Urinary bladder (tissue), 4 donors: ENCODE measurements around the gene SDC3. TPM values are rescaled to one million over a fixed set of nuclear protein-coding genes. Genes with fewer than 3 reads are reported as not detected.
"Not testable (repeated sequence)": the region's sequence is repeated elsewhere in the genome, so short reads cannot be mapped to it uniquely, and the experiment has no call there.

ENCODE experiments used
- DNase-seq: peaks from one replicate; pipeline ENCODE4 v3.0.0-alpha.2; 2015; ENCODE audit errors: extremely low spot score
- H3K27ac ChIP-seq: one replicate; pipeline ENCODE4 v1.5.1; 2013; ENCODE audit warnings: low read depth, mild to moderate bottlenecking, moderate library complexity
- H3K36me3 ChIP-seq: one replicate; pipeline ENCODE4 v1.6.1; 2013; ENCODE audit warnings: mild to moderate bottlenecking, moderate library complexity; ENCODE audit not compliant: insufficient read depth
- H3K4me1 ChIP-seq: one replicate; pipeline ENCODE4 v1.6.1; 2013; ENCODE audit warnings: mild to moderate bottlenecking, moderate library complexity; ENCODE audit not compliant: insufficient read depth
- H3K4me3 ChIP-seq: one replicate; pipeline ENCODE4 v1.5.1; 2013; ENCODE audit warnings: low read depth, low read length
- WGBS: extraction: QIAGEN DNeasy Blood & Tissue Kit; methylation state at CpG from one replicate; pipeline ENCODE4 v1.1.7; 2013; 5-methylcytosine and 5-hydroxymethylcytosine counted together
- polyA plus RNA-seq: library from polyadenylated mRNA; stranded (reverse); fragments of 200-250 nt; gene quantifications from one replicate; pipeline ENCODE4 v1.2.3, GENCODE V29; 2013
- total RNA-seq: library from RNA; depleted of rRNA; stranded (reverse); fragments of >200 nt; gene quantifications from one replicate; pipeline ENCODE4 v1.2.3, GENCODE V29; 2014
- donor health status: healthy with polysubstance abuse.
- donor health status: healthy.

The SDC3 gene
- total and polyA plus RNA-seq, 2 donors, result 32.4 to 107 TPM

DNA sequence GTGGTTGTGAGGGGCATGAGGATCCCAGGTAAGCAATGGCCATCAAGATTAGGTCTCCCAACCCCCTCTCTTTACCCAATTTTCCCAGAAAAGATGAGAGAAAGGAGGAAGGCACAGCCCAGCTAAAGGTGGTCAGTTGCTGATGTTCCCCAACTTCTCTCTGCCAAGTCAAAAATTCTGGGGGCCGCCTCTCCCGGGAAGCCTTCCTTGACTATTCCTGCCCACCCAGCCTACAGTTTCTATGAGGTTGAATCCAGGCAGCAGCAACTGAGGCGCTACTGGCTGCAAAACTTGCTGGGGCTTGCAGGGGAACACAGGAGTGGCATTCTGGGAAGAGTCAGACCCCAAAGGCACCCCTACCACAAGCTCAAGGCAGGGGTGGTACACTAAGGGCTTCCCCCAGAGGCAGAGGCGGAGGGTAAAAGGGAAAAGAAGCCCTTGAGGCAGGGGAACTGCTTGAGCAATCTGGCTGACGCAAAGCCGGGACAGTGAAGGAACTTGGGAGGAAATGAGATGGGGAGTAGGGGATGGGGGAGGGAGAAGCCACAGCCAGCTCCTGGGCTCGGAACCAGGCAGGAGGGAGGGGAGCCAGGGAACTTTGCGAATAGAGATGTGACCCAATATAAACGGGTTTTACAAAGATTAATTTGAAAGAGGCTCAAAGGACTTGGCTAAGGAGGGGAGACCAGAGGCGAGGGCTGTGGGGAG lies 31.2 kb downstream of the SDC3 start:
- 30% methylated on average over 10 of the region's 10 CpGs for WGBS
- Histone ChIP-seq H3K4me1 (no peaks in the 10 kb centered on the region), H3K4me3 (no peak overlapping the region), H3K27ac (peak overlapping the region; percentile 57), H3K36me3 (peaks cover 3% of the 10 kb centered on the region)
- DNase-seq, result no peak

DNA sequence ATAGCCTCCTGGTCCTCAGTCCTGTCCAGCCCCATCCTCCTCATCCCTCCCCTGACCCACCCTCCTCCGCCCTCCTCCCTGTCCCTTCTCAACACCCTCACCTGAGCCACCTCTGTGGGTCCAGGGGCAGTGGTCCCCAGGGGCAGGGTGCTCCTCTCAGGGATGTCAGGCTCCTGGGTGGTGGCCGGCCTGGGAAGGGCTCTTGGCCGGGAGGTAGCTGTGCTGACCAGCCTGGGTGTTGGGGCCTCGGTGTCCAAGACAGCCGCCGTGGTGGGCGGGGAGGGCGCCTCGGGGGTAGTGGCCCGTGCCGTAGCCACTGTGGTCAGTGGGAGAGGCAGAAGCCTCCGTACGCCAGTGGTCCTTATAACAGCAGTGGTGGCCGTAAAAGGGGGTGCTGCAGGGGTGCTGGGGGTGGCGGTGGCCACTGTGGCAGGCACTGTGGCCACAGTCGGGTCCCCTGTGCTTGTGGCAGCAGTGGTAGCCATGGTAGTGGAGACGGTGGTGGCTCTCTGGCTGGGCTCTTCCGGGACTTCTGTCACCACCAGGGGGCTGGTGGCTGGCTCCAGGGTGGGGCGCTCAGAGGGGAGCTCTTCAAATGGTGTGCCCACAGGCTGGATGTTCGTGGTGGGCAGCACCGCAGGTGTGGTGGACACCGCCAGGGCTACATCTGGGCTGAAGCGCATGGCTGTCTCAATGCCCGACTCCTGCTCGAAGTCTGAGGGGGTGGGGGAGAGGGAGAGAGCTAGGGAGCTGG lies 31.9 kb downstream of the SDC3 start:
- Histone ChIP-seq H3K4me3 (no peak overlapping the region), H3K4me1 (no peaks in the 10 kb centered on the region), H3K27ac (peak overlapping the region; percentile 54), H3K36me3 (peaks cover 3% of the 10 kb centered on the region)
- DNase-seq, result no peak
- WGBS, result 92% methylated on average over 25 of the region's 25 CpGs

DNA sequence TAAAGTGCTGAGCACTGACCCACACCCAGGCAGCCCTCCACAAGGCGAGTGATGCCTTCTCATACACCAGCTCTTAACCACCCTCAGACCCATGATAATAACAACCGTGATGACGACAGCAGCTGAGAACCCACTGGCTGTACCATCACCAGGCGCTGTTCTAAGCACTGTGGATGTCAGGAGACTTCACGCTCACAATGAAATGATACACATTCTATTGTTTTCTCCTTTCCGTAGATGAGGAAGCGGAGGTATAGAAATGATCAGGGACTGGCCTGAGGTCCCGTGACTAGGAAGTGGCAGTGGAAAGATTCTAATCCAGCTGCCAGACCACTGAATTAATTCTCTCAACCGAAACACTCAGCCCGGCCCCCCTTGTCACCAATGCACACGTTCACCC lies 32.6 kb downstream of the SDC3 start:
- 91% methylated on average over 11 of the region's 11 CpGs for WGBS
- Histone ChIP-seq H3K4me1 (no peaks in the 10 kb centered on the region), H3K4me3 (no peak overlapping the region), H3K36me3 (peaks cover 3% of the 10 kb centered on the region), H3K27ac (no peak overlapping the region)
- no peak for DNase-seq

DNA sequence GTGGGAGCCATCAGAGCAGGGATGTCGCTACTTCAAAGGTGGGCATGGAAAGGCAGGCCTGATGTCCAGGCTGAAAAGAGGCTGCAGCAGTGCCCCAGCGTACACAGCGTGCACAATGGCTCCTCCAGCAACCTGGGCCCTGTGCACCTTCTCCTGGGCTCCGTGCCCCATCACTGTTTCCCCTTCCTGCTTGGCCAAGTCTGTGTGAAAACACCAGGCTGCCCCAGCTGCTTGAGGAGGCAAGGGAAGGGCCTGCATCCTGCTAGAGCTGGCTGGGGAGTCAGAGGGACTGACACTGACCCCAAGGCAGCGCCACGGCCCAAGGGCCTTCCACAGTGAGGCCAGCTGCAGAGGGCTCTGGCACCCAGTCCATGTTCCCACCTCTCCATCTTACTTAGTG lies 33.4 kb downstream of the SDC3 start:
- no peaks in the 10 kb centered on the region for H3K4me1 ChIP-seq
- no peak overlapping the region for H3K27ac ChIP-seq
- WGBS, result 88% methylated on average over 6 of the region's 6 CpGs
- peaks cover 3% of the 10 kb centered on the region for H3K36me3 ChIP-seq
- no peak overlapping the region for H3K4me3 ChIP-seq
- no peak for DNase-seq

DNA sequence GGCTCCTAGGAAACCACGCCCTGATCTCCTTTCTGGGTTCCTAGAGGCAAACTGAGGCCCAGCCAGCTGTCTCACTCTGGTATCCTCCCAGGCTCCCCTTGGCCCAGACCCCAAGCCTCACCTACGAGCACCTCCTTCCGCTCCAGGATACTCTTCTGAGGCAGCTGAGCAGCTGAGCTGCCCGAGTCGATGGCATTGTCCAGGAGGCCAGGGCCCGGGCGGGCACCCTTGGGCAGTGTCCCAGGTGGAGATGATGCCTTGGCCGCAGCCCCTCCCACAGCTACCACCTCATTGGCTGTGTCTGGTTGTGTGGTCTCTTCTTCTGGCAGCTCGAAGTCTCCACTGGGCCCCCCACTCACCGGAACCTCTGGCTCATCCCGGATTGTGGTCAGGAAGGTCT lies 34.4 kb downstream of the SDC3 start:
- H3K36me3 ChIP-seq, result peaks cover 3% of the 10 kb centered on the region
- H3K27ac ChIP-seq, result no peak overlapping the region
- no peak overlapping the region for H3K4me3 ChIP-seq
- 98% methylated on average over 11 of the region's 11 CpGs for WGBS
- no peak for DNase-seq
- no peaks in the 10 kb centered on the region for H3K4me1 ChIP-seq

DNA sequence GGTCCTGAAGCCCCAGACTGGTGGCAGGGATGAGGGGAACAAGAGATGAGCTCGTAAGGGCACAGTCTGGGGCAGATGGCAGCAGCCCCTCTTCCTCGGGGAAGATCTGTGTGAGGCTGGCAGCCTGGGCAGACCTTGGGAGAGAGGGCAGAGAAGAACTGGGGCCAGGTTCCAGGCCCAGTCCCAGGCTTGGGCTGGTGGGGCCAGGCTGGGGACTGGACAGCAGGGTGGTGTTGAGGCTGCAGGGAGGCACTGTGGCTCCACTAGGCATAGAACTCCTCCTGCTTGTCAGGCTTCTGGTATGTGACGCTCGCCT lies 35.7 kb downstream of the SDC3 start:
- DNase-seq, result no peak
- 98% methylated on average over 4 of the region's 4 CpGs for WGBS
- H3K36me3 ChIP-seq, result peaks cover 3% of the 10 kb centered on the region
- no peak overlapping the region for H3K4me3 ChIP-seq
- H3K27ac ChIP-seq, result no peak overlapping the region
- no peaks in the 10 kb centered on the region for H3K4me1 ChIP-seq

DNA sequence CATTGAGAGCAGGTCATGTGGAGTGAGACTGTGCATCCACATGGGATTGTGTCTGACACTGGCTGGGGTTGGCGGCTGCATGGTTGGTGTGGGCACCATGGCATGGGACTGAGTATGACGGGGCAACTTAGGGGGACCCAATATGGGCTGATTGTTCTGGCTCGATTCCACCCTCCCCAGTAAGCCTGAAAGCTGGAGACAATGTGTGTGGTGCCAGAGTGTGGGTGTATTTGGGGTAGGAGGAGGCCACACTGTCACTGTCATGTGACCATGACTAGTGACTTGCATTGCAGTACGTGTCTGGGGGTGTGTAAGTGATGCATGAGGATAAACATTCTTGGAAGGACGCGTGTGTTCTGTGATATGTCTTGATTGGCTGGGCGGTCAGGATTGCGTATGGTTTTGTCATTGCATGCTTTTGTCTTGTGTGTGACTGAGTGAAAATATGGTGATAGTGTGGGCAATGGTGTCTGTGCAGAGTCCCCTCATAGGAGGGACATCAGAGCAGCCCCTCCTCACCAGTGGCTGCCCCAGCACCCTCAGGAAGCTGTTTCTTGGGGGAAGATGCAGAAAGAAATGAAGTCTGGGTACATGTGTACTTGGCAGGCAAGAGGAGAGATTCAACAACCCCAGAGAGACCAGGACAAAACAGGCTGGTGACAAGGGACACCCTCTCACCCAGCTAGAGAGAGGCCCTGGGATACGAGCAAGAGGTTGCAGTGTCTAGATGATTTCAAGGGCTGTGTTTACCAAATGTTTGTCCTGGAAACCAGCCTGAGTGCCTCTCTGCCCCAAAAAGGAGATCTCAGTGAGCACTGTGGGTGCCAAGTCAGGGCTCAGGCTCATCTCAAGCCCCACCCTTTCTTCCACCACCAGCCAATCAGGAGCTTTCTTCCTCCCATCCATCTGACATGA lies 36.3 kb downstream of the SDC3 start:
- no peaks in the 10 kb centered on the region for H3K4me1 ChIP-seq
- 84% methylated on average over 9 of the region's 9 CpGs for WGBS
- H3K27ac ChIP-seq, result no peak overlapping the region
- H3K4me3 ChIP-seq, result no peak overlapping the region
- peaks cover 3% of the 10 kb centered on the region for H3K36me3 ChIP-seq
- no peak for DNase-seq

DNA sequence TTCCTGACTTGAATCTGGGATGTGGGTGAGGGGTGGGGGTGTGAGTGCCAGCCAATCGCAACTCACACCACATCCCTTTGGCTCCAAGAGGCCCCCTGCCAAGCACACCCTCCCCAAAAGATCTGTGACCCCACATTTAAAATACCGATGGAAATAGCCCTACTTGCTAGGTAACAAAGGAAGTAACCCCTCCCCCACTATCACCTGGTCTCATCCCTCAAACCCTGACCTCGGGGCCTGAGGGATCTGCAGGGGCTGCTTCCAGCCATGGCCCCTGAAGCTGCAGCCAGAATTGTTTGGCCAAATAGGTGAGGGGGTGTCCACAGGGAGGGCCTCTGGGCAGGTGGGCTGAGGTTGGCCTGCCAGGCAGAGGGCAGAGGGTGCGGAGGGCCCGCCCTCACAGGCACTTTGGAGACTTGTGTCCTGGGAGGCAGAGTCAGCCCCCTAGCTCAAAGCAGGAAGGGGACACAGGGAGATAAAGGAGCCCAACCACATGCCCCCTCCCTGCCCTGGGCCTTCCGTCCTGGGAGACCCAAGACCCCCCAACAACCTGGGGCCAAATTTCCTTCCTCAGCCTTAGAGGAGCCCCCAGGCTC lies 37.2 kb downstream of the SDC3 start:
- H3K36me3 ChIP-seq, result peaks cover 3% of the 10 kb centered on the region
- H3K27ac ChIP-seq, result no peak overlapping the region
- H3K4me1 ChIP-seq, result no peaks in the 10 kb centered on the region
- 86% methylated on average over 6 of the region's 6 CpGs for WGBS
- DNase-seq, result no peak
- H3K4me3 ChIP-seq, result no peak overlapping the region

DNA sequence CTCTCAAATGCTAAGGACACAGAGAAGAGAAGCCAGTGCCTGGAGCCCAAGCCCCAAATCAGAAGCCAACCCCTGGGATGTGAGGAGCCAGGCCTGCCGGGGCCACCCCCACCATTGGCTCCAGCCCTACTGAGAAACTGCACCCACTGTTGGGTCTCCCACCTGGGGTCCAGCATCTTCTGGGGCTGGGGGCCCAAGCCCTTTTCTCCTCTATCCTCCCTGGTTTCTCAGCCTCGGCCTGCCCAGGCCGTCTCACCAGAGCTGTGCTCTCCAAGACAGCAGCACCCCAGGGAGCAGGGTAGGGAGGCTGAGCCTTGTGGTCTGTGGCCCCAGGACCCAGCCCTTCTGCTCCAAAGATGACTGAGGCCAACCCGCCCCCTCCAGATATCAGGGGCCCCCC lies 37.9 kb downstream of the SDC3 start:
- H3K36me3 ChIP-seq, result peaks cover 3% of the 10 kb centered on the region
- 91% methylated on average over 4 of the region's 4 CpGs for WGBS
- no peak overlapping the region for H3K4me3 ChIP-seq
- DNase-seq, result no peak
- H3K4me1 ChIP-seq, result no peaks in the 10 kb centered on the region
- H3K27ac ChIP-seq, result no peak overlapping the region

DNA sequence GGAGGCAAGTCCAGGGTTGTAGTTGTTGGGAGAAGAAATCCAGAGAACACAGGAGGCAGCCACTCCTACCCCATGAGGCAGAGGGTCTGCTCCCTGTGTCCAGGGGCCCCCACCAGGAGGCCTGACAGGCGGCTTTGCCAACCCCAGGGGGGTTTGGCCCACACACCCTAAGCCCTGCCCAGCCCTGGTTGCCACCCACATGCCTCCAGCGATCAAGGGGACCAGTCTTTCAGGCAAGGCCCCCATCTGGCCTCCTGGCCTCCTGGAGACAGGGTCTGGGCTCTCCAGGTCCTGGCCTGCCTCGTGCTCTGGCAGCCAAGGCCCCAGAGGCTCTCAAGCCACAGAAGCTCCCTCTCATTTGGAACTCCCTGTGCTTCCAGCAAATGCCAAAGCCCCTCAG lies 38.5 kb downstream of the SDC3 start:
- no peak for DNase-seq
- Histone ChIP-seq H3K4me3 (no peak overlapping the region), H3K4me1 (no peaks in the 10 kb centered on the region), H3K36me3 (peaks cover 3% of the 10 kb centered on the region), H3K27ac (no peak overlapping the region)
- 88% methylated on average over 3 of the region's 3 CpGs for WGBS

DNA sequence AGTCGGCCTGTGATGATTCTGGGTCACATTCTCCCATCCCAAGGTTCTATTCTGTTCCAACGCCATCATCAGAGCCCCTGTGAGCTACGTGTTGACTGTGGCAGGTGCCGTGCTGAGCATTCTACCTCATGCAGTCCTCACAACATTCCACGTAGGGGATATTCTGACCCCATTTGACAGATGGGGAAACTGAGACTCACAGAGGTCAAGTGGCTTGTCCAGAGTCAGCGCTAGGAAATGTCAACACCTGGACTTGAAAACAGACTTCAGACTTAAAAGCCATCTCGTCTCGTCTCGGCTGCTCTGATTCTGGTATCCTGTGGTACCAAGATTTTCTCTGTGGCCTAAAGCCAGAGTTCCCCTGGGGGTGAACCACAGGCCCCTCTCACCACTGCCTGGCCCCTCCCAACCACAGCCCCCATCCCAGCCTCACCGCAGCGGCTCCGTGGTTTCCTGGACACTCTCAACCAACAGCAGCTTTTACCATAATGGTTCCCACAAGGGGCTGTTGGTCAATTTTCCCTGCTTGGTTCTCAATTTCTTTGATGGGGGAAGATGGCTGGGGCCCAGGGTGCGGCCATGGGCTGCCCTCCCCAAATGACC lies 39.6 kb downstream of the SDC3 start:
- H3K4me3 ChIP-seq, result no peak overlapping the region
- H3K27ac ChIP-seq, result no peak overlapping the region
- 88% methylated on average over 13 of the region's 13 CpGs for WGBS
- H3K4me1 ChIP-seq, result no peaks in the 10 kb centered on the region
- no peaks in the 10 kb centered on the region for H3K36me3 ChIP-seq
- no peak for DNase-seq

DNA sequence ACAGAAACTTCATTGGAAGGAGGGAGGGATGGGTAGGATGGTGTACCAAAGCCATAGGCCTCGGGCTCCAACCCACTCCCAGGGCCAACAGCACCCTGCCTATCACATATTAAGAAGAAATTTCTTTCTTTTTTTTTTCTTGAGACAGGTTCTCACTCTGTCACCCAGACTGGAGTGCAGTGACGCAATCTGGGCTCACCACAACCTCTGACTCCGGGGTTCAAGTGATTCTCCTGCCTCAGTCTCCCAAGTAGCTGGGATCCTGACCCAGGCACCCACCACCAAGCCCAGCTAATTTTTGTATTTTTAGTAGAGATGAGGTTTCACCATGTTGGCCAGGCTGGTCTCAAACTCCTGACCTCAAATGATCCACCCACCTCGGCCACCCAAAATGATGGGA lies 40.5 kb downstream of the SDC3 start:
- not testable (repeated sequence) for H3K36me3 ChIP-seq, H3K4me1 ChIP-seq, DNase-seq, H3K27ac ChIP-seq, H3K4me3 ChIP-seq
- 90% methylated on average over 4 of the region's 4 CpGs for WGBS

DNA sequence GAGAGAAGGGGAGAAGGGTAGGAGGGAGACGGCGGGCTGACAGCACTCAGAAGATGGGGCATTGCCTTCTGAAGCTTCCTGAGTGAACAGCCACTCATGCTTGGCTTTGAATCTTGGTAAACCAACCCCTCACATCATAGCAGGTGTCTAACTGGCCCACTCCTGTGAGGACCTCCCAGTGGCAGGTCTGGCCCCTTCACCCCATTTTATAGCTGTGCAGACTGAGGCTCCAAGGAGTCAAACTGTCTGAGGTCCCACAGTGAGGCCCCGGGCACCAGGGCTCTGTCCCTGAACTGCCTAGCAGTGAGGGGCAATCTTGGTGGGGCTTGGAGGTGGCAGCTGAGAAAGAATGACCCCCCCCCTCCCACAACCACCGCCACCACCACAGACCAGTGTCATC lies 41.0 kb downstream of the SDC3 start:
- WGBS, result 89% methylated on average over 4 of the region's 4 CpGs
- DNase-seq, result no peak
- Histone ChIP-seq H3K4me3 (no peak overlapping the region), H3K27ac (no peak overlapping the region), H3K4me1 (no peaks in the 10 kb centered on the region), H3K36me3 (no peaks in the 10 kb centered on the region)
